Astrocyte of the hippocampus (primary cell): ENCODE data around the gene DGKE.

ENCODE experiments used
- DNase-seq: peaks from one replicate; pipeline ENCODE4 v3.0.0; 2011; ENCODE audit warnings: low read depth, low spot score

DGKE gene

GRCh38 chr17:56913867-56914580, 80.1 kb downstream of the DGKE start, which contains the start of gene TRIM25:
TSS of gene TRIM25 (minus strand) at chr17:56914049. CDS start at chr17:56913988, 61 bp downstream.
- peak; percentile 98 for DNase-seq

GRCh38 chr17:56914581-56915273, 80.8 kb downstream of the DGKE start:
- DNase-seq, result no peak

- DNase-seq, result no peak
Measured at GRCh38 chr17:56917559-56918296, 83.8 kb downstream of the DGKE start.

GRCh38 chr17:56918916-56919315, 85.0 kb downstream of the DGKE start:
- no peak for DNase-seq
